GM18519 (cell line): ENCODE results near the gene STING1.
"Not testable (repeated sequence)": the region's sequence is repeated elsewhere in the genome, so short reads cannot be mapped to it uniquely, and the experiment has no call there.

Experiments used
- ATAC-seq: cut with Tn5 transposase; IDR thresholded peaks from one replicate; pipeline ENCODE4 v1.9.1; 2021; ENCODE audit warnings: mild to moderate bottlenecking, moderate library complexity; ENCODE audit not compliant: unreplicated experiment, low FRiP score

STING1 gene

GRCh38 chr5:139445325-139446170 is 37.0 kb downstream of the STING1 start:
- no peak for ATAC-seq

GRCh38 chr5:139443831-139444453 is 38.6 kb downstream of the STING1 start:
- ATAC-seq, result no peak

GRCh38 chr5:139440416-139440815 is 42.1 kb downstream of the STING1 start:
- ATAC-seq, result not testable (repeated sequence)

GRCh38 chr5:139439013-139439903 is 43.3 kb downstream of the STING1 start, which contains the start of gene DNAJC18:
Gene DNAJC18 (minus strand): TSS chr5:139439525. CDS start chr5:139439445, 80 bp downstream.
- peak; percentile 69 for ATAC-seq

GRCh38 chr5:139438707-139439012 is 43.9 kb downstream of the STING1 start:
- peak; percentile 4 for ATAC-seq

GRCh38 chr5:139435676-139436075 is 46.9 kb downstream of the STING1 start:
- no peak for ATAC-seq

GRCh38 chr5:139431706-139432105 is 50.9 kb downstream of the STING1 start:
- ATAC-seq, result no peak

- no peak for ATAC-seq
Measured at GRCh38 chr5:139430015-139430414, 52.5 kb downstream of the STING1 start.

- ATAC-seq, result no peak
Measured at GRCh38 chr5:139426203-139426885, 56.2 kb downstream of the STING1 start.
